ENCODE data around the gene RGL3. TPM values are rescaled to one million over a fixed set of nuclear protein-coding genes. Genes with fewer than 3 reads are reported as not detected.

Gene RGL3
- total RNA-seq, 3 donors from 2014 or later = 3.7 to 18.4 (median 9.8) TPM

DNA sequence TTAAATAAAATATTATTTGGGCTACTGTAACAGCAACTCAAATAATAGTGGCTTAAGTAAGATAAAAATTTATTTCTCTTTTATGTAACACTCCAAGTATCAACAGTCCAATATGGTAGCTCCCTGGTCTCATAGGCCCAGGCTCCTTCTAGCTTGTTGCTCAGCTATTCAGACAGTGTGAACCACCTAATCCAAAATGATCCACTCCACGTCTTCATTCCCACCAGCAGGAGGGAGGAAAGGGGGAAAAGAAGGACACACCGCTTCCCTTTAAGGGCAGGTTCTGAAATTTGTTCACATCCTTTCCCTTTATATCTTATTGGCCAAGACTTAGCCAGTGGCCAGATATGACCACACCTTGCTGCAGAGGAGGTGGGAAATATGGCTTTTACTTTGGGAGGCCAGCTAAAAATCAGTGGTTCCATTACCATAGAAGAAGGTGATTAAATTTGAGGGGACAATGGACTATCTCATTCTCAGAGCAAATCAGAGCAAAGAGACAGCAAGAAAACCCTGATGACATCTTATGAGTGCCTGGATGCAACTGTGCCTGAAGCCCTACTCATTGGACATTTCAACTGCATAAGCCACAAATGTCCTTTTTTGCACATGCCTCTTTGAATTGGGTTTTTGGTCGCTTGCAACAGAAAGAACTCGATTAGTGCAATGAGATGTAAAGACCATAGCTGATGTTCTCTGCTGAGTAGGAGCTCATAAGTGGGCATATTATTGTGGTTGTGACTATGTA is 28.0 kb downstream of the RGL3 start:
- Histone ChIP-seq H3K36me3 (no peaks in the 10 kb centered on the region), H3K4me3 (no peak overlapping the region), H3K4me1 (no peaks in the 10 kb centered on the region), H3K27me3 (no peaks in the 10 kb centered on the region), H3K9me3 (no peaks in the 10 kb centered on the region), H3K27ac (no peak overlapping the region)
- no peak for DNase-seq (ENCODE audit: low spot score in 2 of 2)
- TF ChIP-seq POLR2AphosphoS5 (IDR thresholded peaks at IDR 0.05) = no peak
- TF ChIP-seq POLR2A (IDR thresholded peaks at IDR 0.05) = no peak
- TF ChIP-seq CTCF (IDR thresholded peaks at IDR 0.05) = no peak
- intact Hi-C loops (cut with DNase I; ENCODE audit: low total_unique reads) = no loop called here

GRCh38 chr19:11390359-11390758 is 28.8 kb downstream of the RGL3 start:
- intact Hi-C loops (cut with DNase I; ENCODE audit: low total_unique reads) = no loop called here
- no peak overlapping the region for H3K27ac ChIP-seq

GRCh38 chr19:11387162-11388034 is 31.7 kb downstream of the RGL3 start:
- TF ChIP-seq CTCF (IDR thresholded peaks at IDR 0.05) = no peak
- TF ChIP-seq POLR2A (IDR thresholded peaks at IDR 0.05) = no peak
- no peak for TF ChIP-seq POLR2AphosphoS5 (IDR thresholded peaks at IDR 0.05)
- no peak overlapping the region for H3K27ac ChIP-seq
- intact Hi-C loops (cut with DNase I; ENCODE audit: low total_unique reads) = no loop called here
- H3K4me1 ChIP-seq = peaks cover 0 to 8% of the 10 kb centered on the region in 2 donors
- H3K4me3 ChIP-seq = no peak overlapping the region
- H3K36me3 ChIP-seq = no peaks in the 10 kb centered on the region
- no peaks in the 10 kb centered on the region for H3K9me3 ChIP-seq
- DNase-seq (ENCODE audit: low spot score in 2 of 2) = no peak
- peaks cover 0 to 12% of the 10 kb centered on the region in 2 donors for H3K27me3 ChIP-seq

More at GRCh38 chr19:11390359-11390758, 28.8 kb downstream of the RGL3 start:
- no peak for DNase-seq (ENCODE audit: low spot score in 2 of 2)
- Histone ChIP-seq H3K4me3 (no peak overlapping the region), H3K27me3 (no peaks in the 10 kb centered on the region), H3K4me1 (no peaks in the 10 kb centered on the region), H3K9me3 (no peaks in the 10 kb centered on the region), H3K36me3 (no peaks in the 10 kb centered on the region)
- no peak for TF ChIP-seq POLR2AphosphoS5 (IDR thresholded peaks at IDR 0.05)
- no peak for TF ChIP-seq CTCF (IDR thresholded peaks at IDR 0.05)
- no peak for TF ChIP-seq POLR2A (IDR thresholded peaks at IDR 0.05)

- TF ChIP-seq POLR2A (IDR thresholded peaks at IDR 0.05) (no peak), CTCF (IDR thresholded peaks at IDR 0.05) (no peak), POLR2AphosphoS5 (IDR thresholded peaks at IDR 0.05) (no peak)
- peaks cover 3 to 13% of the 10 kb centered on the region in 2 donors for H3K27me3 ChIP-seq
- no peak overlapping the region for H3K4me3 ChIP-seq
- intact Hi-C loops (cut with DNase I; ENCODE audit: low total_unique reads) = no loop called here
- H3K9me3 ChIP-seq = no peaks in the 10 kb centered on the region
- H3K4me1 ChIP-seq = peaks cover 0 to 18% of the 10 kb centered on the region in 2 donors
- H3K27ac ChIP-seq = no peak overlapping the region
- DNase-seq (ENCODE audit: low spot score in 2 of 2) = no peak
- no peaks in the 10 kb centered on the region for H3K36me3 ChIP-seq
Measured at GRCh38 chr19:11384778-11385129, 34.4 kb downstream of the RGL3 start.

DNA sequence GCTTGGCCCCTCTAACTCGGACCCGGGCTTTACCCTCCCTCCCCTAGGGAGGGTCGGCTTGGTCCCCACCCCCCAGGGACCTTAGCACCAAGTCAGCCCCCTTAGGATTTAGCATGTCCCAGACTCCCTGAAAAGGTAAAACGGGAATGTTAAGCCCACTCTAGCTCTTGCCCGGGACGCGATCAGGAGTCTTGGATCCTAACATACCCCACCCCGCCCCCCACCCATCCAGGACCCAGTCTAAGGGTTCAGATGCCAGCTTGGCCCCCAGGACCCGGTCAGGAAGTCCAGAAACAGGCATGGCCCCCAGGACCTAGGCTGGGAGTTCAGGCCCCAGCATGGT is 35.4 kb downstream of the RGL3 start:
- H3K27me3 ChIP-seq = peaks cover 3 to 13% of the 10 kb centered on the region in 2 donors
- peak overlapping the region; percentile 36 to 52 (median 44) for H3K4me3 ChIP-seq
- H3K27ac ChIP-seq = peak overlapping the region in 1 of 2 donors; percentile 23
- intact Hi-C loops (cut with DNase I; ENCODE audit: low total_unique reads) = no loop called here
- no peaks in the 10 kb centered on the region for H3K36me3 ChIP-seq
- TF ChIP-seq POLR2AphosphoS5 (IDR thresholded peaks at IDR 0.05) (no peak), CTCF (IDR thresholded peaks at IDR 0.05) (no peak), POLR2A (IDR thresholded peaks at IDR 0.05) (no peak)
- H3K9me3 ChIP-seq = no peaks in the 10 kb centered on the region
- no peak for DNase-seq (ENCODE audit: low spot score in 2 of 2)
- H3K4me1 ChIP-seq = peaks cover 0 to 18% of the 10 kb centered on the region in 2 donors

All from breast epithelium (tissue), 4 donors.